Suprapubic skin (tissue), 4 donors: ENCODE results near the gene KCNH5. TPM values are rescaled to one million over a fixed set of nuclear protein-coding genes. Genes with fewer than 3 reads are reported as not detected.

Experiments
- DNase-seq, 2 donors: peaks; one replicate each; pipeline ENCODE4 v3.0.0-alpha.2; 2019; ENCODE audit warnings: low spot score in 2 of 2
- H3K27ac ChIP-seq: fragments of 200-600 bp; sonication (generic); one replicate; pipeline ENCODE4 v1.5.1; 2019
- H3K27me3 ChIP-seq: fragments of 200-600 bp; sonication (generic); one replicate; pipeline ENCODE4 v1.5.1; 2019
- H3K36me3 ChIP-seq: fragments of 200-600 bp; sonication (generic); one replicate; pipeline ENCODE4 v1.5.1; 2019
- H3K4me1 ChIP-seq: fragments of 200-600 bp; sonication (generic); one replicate; pipeline ENCODE4 v1.5.1; 2019
- H3K4me3 ChIP-seq: fragments of 200-600 bp; sonication (generic); one replicate; pipeline ENCODE4 v1.5.1; 2019; ENCODE audit warnings: mild to moderate bottlenecking
- H3K9me3 ChIP-seq: fragments of 200-600 bp; sonication (generic); one replicate; pipeline ENCODE4 v1.5.1; 2019
- EP300 ChIP-seq: sonication (generic); formaldehyde crosslinking; IDR thresholded peaks from one replicate; pipeline ENCODE4 v1.6.1; 2017; ENCODE audit warnings: antibody characterized with exemption
- POLR2A ChIP-seq, 2 donors: fragments of 450-650 bp; IDR thresholded peaks; one replicate each; pipeline ENCODE4 v1.6.1; 2017; ENCODE audit warnings: antibody characterized with exemption in 2 of 2, mild to moderate bottlenecking in 2 of 2, moderate library complexity in 2 of 2
- POLR2AphosphoS5 ChIP-seq, 3 donors: sonication (generic); formaldehyde crosslinking; IDR thresholded peaks; one replicate each; pipeline ENCODE4 v1.6.1; 2017; ENCODE audit warnings: antibody characterized with exemption in 3 of 3
- WGBS: methylation state at CpG from one replicate; pipeline ENCODE4 v1.1.5; 2018; 5-methylcytosine and 5-hydroxymethylcytosine counted together
- total RNA-seq, 4 donors: library from RNA; depleted of rRNA; stranded (reverse); fragments of >200 nt; gene quantifications; one replicate each; pipeline ENCODE4 v1.1.0, GENCODE V29; 2016
- TF ChIP-seq, protein P1 (sequence below), 2 donors: fragments of 200-600 bp in 1 of 2; fragments of 450-650 bp in 1 of 2; sonication (generic) in 1 of 2; IDR thresholded peaks; one replicate each; pipeline ENCODE4 v1.5.1; 2016 to 2019; ENCODE audit warnings: antibody characterized with exemption in 2 of 2, mild to moderate bottlenecking in 1 of 2, moderate library complexity in 1 of 2

The KCNH5 gene
- total RNA-seq, 4 donors from 2014 or later, result 0.31 to 0.79 TPM; not detected in 2

DNA sequence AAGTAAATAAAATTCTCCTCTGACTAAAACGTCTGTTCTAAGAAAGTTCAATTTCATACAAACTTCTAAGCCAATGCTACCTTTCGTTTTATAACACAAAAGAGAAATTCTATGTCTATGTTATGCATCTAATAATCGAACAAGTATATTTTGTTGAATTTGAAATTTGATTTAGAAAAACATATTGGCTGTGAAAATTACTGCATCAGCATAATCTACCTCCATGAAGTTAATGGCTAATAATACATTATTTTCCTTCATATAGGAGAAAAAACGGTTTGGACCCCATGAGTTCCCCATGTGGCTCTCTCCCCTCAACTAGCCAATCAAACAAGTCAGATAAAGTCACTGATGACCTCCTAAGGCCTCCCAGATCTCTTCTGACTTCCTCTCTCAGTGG, 106.5 kb downstream of the KCNH5 start:
- TF ChIP-seq, protein P1, sequence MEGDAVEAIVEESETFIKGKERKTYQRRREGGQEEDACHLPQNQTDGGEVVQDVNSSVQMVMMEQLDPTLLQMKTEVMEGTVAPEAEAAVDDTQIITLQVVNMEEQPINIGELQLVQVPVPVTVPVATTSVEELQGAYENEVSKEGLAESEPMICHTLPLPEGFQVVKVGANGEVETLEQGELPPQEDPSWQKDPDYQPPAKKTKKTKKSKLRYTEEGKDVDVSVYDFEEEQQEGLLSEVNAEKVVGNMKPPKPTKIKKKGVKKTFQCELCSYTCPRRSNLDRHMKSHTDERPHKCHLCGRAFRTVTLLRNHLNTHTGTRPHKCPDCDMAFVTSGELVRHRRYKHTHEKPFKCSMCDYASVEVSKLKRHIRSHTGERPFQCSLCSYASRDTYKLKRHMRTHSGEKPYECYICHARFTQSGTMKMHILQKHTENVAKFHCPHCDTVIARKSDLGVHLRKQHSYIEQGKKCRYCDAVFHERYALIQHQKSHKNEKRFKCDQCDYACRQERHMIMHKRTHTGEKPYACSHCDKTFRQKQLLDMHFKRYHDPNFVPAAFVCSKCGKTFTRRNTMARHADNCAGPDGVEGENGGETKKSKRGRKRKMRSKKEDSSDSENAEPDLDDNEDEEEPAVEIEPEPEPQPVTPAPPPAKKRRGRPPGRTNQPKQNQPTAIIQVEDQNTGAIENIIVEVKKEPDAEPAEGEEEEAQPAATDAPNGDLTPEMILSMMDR (IDR thresholded peaks at IDR 0.05), result no peak
- TF ChIP-seq POLR2AphosphoS5 (IDR thresholded peaks at IDR 0.05) (no peak), EP300 (no peak), POLR2A (IDR thresholded peaks at IDR 0.05) (no peak)
- 76% methylated on average over 4 of the region's 4 CpGs for WGBS
- Histone ChIP-seq H3K36me3 (no peaks in the 10 kb centered on the region), H3K4me3 (no peak overlapping the region), H3K9me3 (no peaks in the 10 kb centered on the region), H3K27me3 (no peaks in the 10 kb centered on the region), H3K4me1 (no peaks in the 10 kb centered on the region), H3K27ac (no peak overlapping the region)
- DNase-seq, result no peak

DNA sequence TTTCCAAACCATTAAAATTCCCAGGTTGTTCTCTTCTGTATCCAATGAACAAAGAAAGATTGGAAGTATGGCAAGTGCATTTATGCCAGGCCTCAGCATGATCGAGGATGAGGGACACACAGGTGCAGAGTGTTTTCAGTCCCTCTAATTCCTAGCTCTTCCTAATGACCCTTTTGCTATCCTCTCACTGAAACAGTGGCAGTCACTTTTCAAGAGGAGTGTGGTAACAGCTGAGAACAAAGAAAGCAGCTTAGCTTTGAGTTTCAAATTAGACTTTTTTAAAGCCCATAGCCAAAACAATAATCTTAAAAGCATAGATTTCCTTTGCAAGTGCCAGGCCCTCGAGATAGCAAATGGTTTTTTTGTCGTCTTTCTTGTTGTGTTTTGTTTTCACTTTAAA, 110.8 kb downstream of the KCNH5 start:
- H3K9me3 ChIP-seq, result no peaks in the 10 kb centered on the region
- TF ChIP-seq POLR2A (IDR thresholded peaks at IDR 0.05) (no peak), EP300 (no peak), POLR2AphosphoS5 (IDR thresholded peaks at IDR 0.05) (no peak)
- TF ChIP-seq, protein P1 (IDR thresholded peaks at IDR 0.05), result no peak

DNA sequence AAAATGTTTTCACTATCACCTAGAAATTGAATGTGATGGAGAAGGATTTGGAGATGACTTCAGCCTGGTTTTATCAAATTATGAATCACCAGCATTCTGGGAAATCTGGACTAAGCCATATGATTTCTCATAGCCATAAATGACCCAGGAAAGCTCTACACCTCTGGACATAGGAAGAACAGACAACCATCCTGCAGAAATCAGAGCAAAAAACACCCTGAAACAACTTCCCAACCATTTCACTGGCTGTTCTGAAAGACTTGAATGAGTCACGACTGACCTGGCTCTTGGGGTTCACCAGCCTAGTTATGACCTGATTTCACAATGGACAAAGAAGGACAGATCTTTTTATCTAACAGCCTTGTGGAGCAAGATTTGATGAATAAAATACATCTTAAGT, 123.8 kb downstream of the KCNH5 start:
- H3K4me3 ChIP-seq, result no peak overlapping the region
- H3K4me1 ChIP-seq, result no peaks in the 10 kb centered on the region
- TF ChIP-seq POLR2A (IDR thresholded peaks at IDR 0.05) (no peak), EP300 (no peak), POLR2AphosphoS5 (IDR thresholded peaks at IDR 0.05) (no peak)
- TF ChIP-seq, protein P1 (IDR thresholded peaks at IDR 0.05), result no peak
- H3K27ac ChIP-seq, result no peak overlapping the region
- no peaks in the 10 kb centered on the region for H3K27me3 ChIP-seq
- no peaks in the 10 kb centered on the region for H3K36me3 ChIP-seq
- no peak for DNase-seq
- H3K9me3 ChIP-seq, result no peaks in the 10 kb centered on the region
- WGBS, result 63% methylated on average over 1 of the region's 1 CpG

More for the DNA sequence above, 110.8 kb downstream of the KCNH5 start:
- Histone ChIP-seq H3K4me1 (no peaks in the 10 kb centered on the region), H3K27me3 (no peaks in the 10 kb centered on the region), H3K4me3 (no peak overlapping the region), H3K27ac (no peak overlapping the region), H3K36me3 (no peaks in the 10 kb centered on the region)
- DNase-seq, result no peak
- WGBS, result 65% methylated on average over 3 of the region's 3 CpGs

DNA sequence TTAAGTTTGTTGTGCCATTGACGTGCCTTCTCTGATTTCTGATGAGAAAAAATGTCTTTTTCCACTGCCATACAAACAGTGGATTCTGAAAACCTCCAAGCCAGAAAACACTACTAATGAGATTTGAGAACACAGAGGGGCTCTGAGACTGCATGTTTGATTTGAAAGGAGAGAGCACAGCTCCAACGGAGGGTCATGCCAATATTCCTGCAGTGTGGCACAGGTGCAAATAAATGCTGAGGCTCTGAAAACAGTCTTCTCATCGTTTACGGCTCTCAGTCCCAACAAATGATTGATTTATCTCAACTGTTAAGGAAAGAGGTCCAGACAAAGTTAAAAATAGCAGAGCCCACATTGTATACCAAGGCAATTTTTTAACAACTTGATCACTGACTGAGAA, 128.7 kb downstream of the KCNH5 start:
- no peaks in the 10 kb centered on the region for H3K36me3 ChIP-seq
- WGBS, result 44% methylated on average over 4 of the region's 4 CpGs
- H3K4me1 ChIP-seq, result no peaks in the 10 kb centered on the region
- H3K9me3 ChIP-seq, result no peaks in the 10 kb centered on the region
- H3K27me3 ChIP-seq, result no peaks in the 10 kb centered on the region
- H3K27ac ChIP-seq, result no peak overlapping the region
- no peak for DNase-seq
- no peak overlapping the region for H3K4me3 ChIP-seq
- TF ChIP-seq, protein P1 (IDR thresholded peaks at IDR 0.05), result no peak
- TF ChIP-seq POLR2A (IDR thresholded peaks at IDR 0.05) (no peak), EP300 (no peak), POLR2AphosphoS5 (IDR thresholded peaks at IDR 0.05) (no peak)

DNA sequence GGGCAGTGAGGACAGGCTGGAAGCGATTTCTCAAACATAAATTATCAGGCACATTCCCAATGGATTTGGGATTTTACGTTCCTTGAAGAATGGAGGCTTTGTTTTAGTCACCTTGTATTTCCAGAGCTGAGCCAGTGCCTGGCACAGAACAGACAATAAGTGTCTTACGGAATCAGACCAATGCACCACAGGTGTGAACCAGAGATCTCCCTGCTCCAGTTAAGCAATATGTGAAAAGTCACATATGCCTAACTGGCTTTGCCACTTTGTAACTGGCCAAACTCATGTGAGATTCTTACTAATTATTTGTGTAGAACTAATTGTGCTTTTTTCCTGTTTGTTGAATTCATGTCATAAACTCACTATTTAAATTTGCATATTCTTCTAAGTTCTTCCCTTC, 130.4 kb downstream of the KCNH5 start:
- 44% methylated on average over 3 of the region's 3 CpGs for WGBS

More for the DNA sequence above, 130.4 kb downstream of the KCNH5 start:
- Histone ChIP-seq H3K27ac (no peak overlapping the region), H3K27me3 (no peaks in the 10 kb centered on the region), H3K36me3 (no peaks in the 10 kb centered on the region), H3K4me3 (no peak overlapping the region), H3K4me1 (no peaks in the 10 kb centered on the region), H3K9me3 (no peaks in the 10 kb centered on the region)
- no peak for TF ChIP-seq POLR2A (IDR thresholded peaks at IDR 0.05)
- no peak for TF ChIP-seq POLR2AphosphoS5 (IDR thresholded peaks at IDR 0.05)
- TF ChIP-seq, protein P1 (IDR thresholded peaks at IDR 0.05), result no peak
- no peak for TF ChIP-seq EP300
- DNase-seq, result no peak
